ENCODE results near the gene EME2. TPM values are rescaled to one million over a fixed set of nuclear protein-coding genes. Genes with fewer than 3 reads are reported as not detected.
A peak's percentile ranks its signal among the peaks of the same experiment; 100 is the strongest.

Gene EME2
- total RNA-seq, 1 experiment from 2014 or later = 36.3 TPM

DNA sequence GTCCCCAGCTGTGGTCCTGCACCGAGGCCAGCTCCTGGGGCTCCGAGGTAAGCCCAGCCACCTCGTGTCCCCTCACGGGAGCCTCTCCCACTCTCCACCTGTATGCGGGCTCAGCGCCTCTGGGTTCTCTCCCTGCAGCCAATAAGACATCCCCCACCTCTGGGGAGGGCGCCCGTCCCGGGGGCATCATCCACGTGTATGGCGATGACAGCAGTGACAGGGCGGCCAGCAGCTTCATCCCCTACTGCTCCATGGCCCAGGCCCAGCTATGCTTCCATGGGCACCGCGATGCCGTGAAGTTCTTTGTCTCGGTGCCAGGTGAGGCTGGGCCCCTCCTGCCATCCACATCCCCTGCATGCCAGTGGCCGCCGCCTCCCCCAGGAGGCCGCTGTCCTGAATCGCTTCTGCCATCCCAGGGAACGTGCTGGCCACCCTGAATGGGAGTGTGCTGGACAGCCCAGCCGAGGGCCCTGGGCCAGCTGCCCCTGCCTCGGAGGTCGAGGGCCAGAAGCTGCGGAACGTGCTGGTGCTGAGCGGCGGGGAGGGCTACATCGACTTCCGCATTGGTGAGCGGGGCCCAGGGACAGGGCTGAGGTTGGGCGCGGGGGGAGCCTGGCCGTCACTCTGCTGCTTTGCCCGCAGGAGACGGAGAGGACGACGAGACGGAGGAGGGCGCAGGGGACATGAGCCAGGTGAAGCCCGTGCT, 4.4 kb upstream of the EME2 start:
- Histone ChIP-seq H3K9me2 (ENCODE audit: insufficient read depth) (no peaks in the 10 kb centered on the region), H3K9ac (ENCODE audit: low read length) (no peak overlapping the region), H3K79me2 (ENCODE audit: insufficient read depth, low read length) (peaks cover 30% of the 10 kb centered on the region), H3K27me3 (ENCODE audit: insufficient read depth, low read length) (no peaks in the 10 kb centered on the region), H3K4me2 (ENCODE audit: low read length) (no peak overlapping the region), H3K27ac (ENCODE audit: low read depth, low read length) (no peak overlapping the region), H3K9me3 (ENCODE audit: control insufficient read depth in 1 of 2, insufficient read depth in 1 of 2, low read depth in 1 of 2, low read length in 2 of 2) (no peaks in the 10 kb centered on the region), H4K20me1 (ENCODE audit: insufficient read depth) (peaks cover 5% of the 10 kb centered on the region; the same call in 1 of the 2 replicates), H3K36me3 (ENCODE audit: control insufficient read depth in 1 of 2, insufficient read depth in 2 of 2, low read length in 2 of 2) (peaks cover 5 to 15% of the 10 kb centered on the region in 2 experiments; a peak in 3 of 4 replicates), H2AFZ (ENCODE audit: low read depth, low read length, poor library complexity, severe bottlenecking) (no peak overlapping the region), H3K4me3 (replicated peaks in 1 of 2; ENCODE audit: low read depth in 1 of 2, low read length in 2 of 2) (no peak overlapping the region), H3K4me1 (ENCODE audit: control insufficient read depth in 1 of 2, insufficient read depth in 2 of 2, low read length in 2 of 2) (peaks cover 12 to 25% of the 10 kb centered on the region in 2 experiments)
- POLR2A ChIA-PET = no interaction called here
- BruUV-seq (replicated peaks) = no TSS peak
- intact Hi-C loops (cut with micrococcal nuclease) = no loop called here
- CTCF ChIA-PET = no interaction called here
- DNase-seq (ENCODE audit: low read depth, low spot score) (no peak), ATAC-seq (no peak)
- TF ChIP-seq SIN3A (IDR thresholded peaks at IDR 0.05; ENCODE audit: low read depth) (no peak), FOSL1 (IDR thresholded peaks at IDR 0.05; ENCODE audit: low read depth) (no peak)
- RAD21 ChIA-PET (ENCODE audit: low non-redundant PET in 1 of 2, low total read pairs in 2 of 2, uncharacterized antibody in 2 of 2, unreplicated experiment in 2 of 2) = no interaction called here

GRCh38 chr16:1768767-1769401, 3.7 kb upstream of the EME2 start:
- H3K4me2 ChIP-seq (ENCODE audit: low read length) = 0 out of 2 replicates have a peak overlapping the region, but pooled peaks have one; percentile 100
- H3K9me2 ChIP-seq (ENCODE audit: insufficient read depth) = no peaks in the 10 kb centered on the region
- intact Hi-C loops (cut with micrococcal nuclease) = no loop called here
- H3K79me2 ChIP-seq (ENCODE audit: insufficient read depth, low read length) = peaks cover 35% of the 10 kb centered on the region
- H4K20me1 ChIP-seq (ENCODE audit: insufficient read depth) = peaks cover 5% of the 10 kb centered on the region; the same call in 1 of the 2 replicates
- peak overlapping the region; percentile 95 for H3K27ac ChIP-seq (ENCODE audit: low read depth, low read length)
- BruUV-seq (replicated peaks) = no TSS peak
- no peaks in the 10 kb centered on the region for H3K27me3 ChIP-seq (ENCODE audit: insufficient read depth, low read length)
- no peaks in the 10 kb centered on the region for H3K9me3 ChIP-seq (ENCODE audit: control insufficient read depth in 1 of 2, insufficient read depth in 1 of 2, low read depth in 1 of 2, low read length in 2 of 2)
- TF ChIP-seq TCF7L2 (IDR thresholded peaks at IDR 0.05; ENCODE audit: borderline replicate concordance, extremely low read depth, insufficient read depth, insufficient read length) (no peak), EGR1 (IDR thresholded peaks at IDR 0.05; ENCODE audit: low read depth) (no peak), EZH2 (IDR thresholded peaks at IDR 0.05) (no peak), ATF3 (IDR thresholded peaks at IDR 0.05) (no peak), SIN3A (IDR thresholded peaks at IDR 0.05; ENCODE audit: low read depth) (no peak), ZFX (IDR thresholded peaks at IDR 0.05) (no peak), CBX3 (IDR thresholded peaks at IDR 0.05; ENCODE audit: low read depth) (no peak), SP1 (IDR thresholded peaks at IDR 0.05; ENCODE audit: low read depth) (no peak), FOSL1 (IDR thresholded peaks at IDR 0.05; ENCODE audit: low read depth) (no peak), ZNF274 (IDR thresholded peaks at IDR 0.05; ENCODE audit: low read depth, low read length) (no peak), YY1 (IDR thresholded peaks at IDR 0.05; ENCODE audit: extremely low read depth, insufficient replicate concordance, low read depth, low read length) (no peak), CEBPB (IDR thresholded peaks at IDR 0.05; ENCODE audit: low read depth) (no peak), RAD21 (IDR thresholded peaks at IDR 0.05; ENCODE audit: low read depth) (no peak), JUND (IDR thresholded peaks at IDR 0.05) (no peak)
- TF ChIP-seq, protein P1, sequence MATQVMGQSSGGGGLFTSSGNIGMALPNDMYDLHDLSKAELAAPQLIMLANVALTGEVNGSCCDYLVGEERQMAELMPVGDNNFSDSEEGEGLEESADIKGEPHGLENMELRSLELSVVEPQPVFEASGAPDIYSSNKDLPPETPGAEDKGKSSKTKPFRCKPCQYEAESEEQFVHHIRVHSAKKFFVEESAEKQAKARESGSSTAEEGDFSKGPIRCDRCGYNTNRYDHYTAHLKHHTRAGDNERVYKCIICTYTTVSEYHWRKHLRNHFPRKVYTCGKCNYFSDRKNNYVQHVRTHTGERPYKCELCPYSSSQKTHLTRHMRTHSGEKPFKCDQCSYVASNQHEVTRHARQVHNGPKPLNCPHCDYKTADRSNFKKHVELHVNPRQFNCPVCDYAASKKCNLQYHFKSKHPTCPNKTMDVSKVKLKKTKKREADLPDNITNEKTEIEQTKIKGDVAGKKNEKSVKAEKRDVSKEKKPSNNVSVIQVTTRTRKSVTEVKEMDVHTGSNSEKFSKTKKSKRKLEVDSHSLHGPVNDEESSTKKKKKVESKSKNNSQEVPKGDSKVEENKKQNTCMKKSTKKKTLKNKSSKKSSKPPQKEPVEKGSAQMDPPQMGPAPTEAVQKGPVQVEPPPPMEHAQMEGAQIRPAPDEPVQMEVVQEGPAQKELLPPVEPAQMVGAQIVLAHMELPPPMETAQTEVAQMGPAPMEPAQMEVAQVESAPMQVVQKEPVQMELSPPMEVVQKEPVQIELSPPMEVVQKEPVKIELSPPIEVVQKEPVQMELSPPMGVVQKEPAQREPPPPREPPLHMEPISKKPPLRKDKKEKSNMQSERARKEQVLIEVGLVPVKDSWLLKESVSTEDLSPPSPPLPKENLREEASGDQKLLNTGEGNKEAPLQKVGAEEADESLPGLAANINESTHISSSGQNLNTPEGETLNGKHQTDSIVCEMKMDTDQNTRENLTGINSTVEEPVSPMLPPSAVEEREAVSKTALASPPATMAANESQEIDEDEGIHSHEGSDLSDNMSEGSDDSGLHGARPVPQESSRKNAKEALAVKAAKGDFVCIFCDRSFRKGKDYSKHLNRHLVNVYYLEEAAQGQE (IDR thresholded peaks at IDR 0.05; ENCODE audit: low read depth) = no peak
- TF ChIP-seq, protein P2, sequence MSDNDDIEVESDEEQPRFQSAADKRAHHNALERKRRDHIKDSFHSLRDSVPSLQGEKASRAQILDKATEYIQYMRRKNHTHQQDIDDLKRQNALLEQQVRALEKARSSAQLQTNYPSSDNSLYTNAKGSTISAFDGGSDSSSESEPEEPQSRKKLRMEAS (IDR thresholded peaks at IDR 0.05) = no peak
- POLR2A ChIA-PET = no interaction called here
- no peak overlapping the region for H3K9ac ChIP-seq (ENCODE audit: low read length)
- CTCF ChIA-PET = interaction anchor here (1.1 kb wide), 1 partner anchor 63 kb away, joined by 3 read pairs; the partner anchor contains the start of gene MAPK8IP3
- H3K36me3 ChIP-seq (ENCODE audit: control insufficient read depth in 1 of 2, insufficient read depth in 2 of 2, low read length in 2 of 2) = peaks cover 5 to 15% of the 10 kb centered on the region in 2 experiments; a peak in 3 of 4 replicates
- RAD21 ChIA-PET (ENCODE audit: low non-redundant PET in 1 of 2, low total read pairs in 2 of 2, uncharacterized antibody in 2 of 2, unreplicated experiment in 2 of 2) = no interaction called here
- H3K4me1 ChIP-seq (ENCODE audit: control insufficient read depth in 1 of 2, insufficient read depth in 2 of 2, low read length in 2 of 2) = peaks cover 8 to 22% of the 10 kb centered on the region in 2 experiments
- ATAC-seq (no peak), DNase-seq (ENCODE audit: low read depth, low spot score) (no peak)
- H3K4me3 ChIP-seq (replicated peaks in 1 of 2; ENCODE audit: low read depth in 1 of 2, low read length in 2 of 2) = no peak overlapping the region
- H2AFZ ChIP-seq (ENCODE audit: low read depth, low read length, poor library complexity, severe bottlenecking) = no peak overlapping the region
